IPS-20b (cell line): ENCODE data around the gene RCAN3.
"Not testable (repeated sequence)": the region's sequence is repeated elsewhere in the genome, so short reads cannot be mapped to it uniquely, and the experiment has no call there.

Source experiments
- H3K27ac ChIP-seq: one replicate; pipeline ENCODE4 v1.5.1; 2013; ENCODE audit warnings: low read length
- H3K27me3 ChIP-seq: 2 replicates; pipeline ENCODE4 v1.6.1; 2013; ENCODE audit warnings: mild to moderate bottlenecking, low read length, inconsistent platforms; ENCODE audit not compliant: insufficient read depth
- H3K36me3 ChIP-seq: 2 replicates; pipeline ENCODE4 v1.6.1; 2013; ENCODE audit warnings: low read depth, mild to moderate bottlenecking, inconsistent platforms, low read length, moderate library complexity; ENCODE audit not compliant: insufficient read depth
- H3K4me1 ChIP-seq: 2 replicates; pipeline ENCODE4 v1.6.1; 2013; ENCODE audit warnings: mild to moderate bottlenecking, control low read depth, inconsistent platforms, low read length, moderate library complexity; ENCODE audit not compliant: insufficient read depth
- H3K4me3 ChIP-seq: 2 replicates; pipeline ENCODE4 v1.5.1; 2013; ENCODE audit warnings: mild to moderate bottlenecking, low read length, inconsistent platforms
- H3K9ac ChIP-seq: 2 replicates; pipeline ENCODE4 v1.6.1; 2013; ENCODE audit warnings: low read depth, mild to moderate bottlenecking, inconsistent platforms, low read length, moderate library complexity
- H3K9me3 ChIP-seq: 2 replicates; pipeline ENCODE4 v1.6.1; 2013; ENCODE audit warnings: mild to moderate bottlenecking, low read depth, low read length, inconsistent platforms; ENCODE audit not compliant: insufficient read depth

The RCAN3 gene

GRCh38 chr1:24502709-24503058, at the start of gene RCAN3:
Gene RCAN3, plus strand, starts transcription at chr1:24502836. Its CDS starts 11,537 bp downstream, at chr1:24514373.
- H3K9me3 ChIP-seq, result no peaks in the 10 kb centered on the region
- H3K36me3 ChIP-seq, result no peaks in the 10 kb centered on the region
- H3K27me3 ChIP-seq, result peaks cover 21% of the 10 kb centered on the region; the same call in 1 of the 2 replicates
- H3K27ac ChIP-seq, result no peak within 1 kb of the TSS
- peak within 1 kb of the TSS; percentile 85 for H3K4me3 ChIP-seq
- H3K9ac ChIP-seq, result peak within 1 kb of the TSS; percentile 74; the same call in 1 of the 2 replicates
- peaks cover 19% of the 10 kb centered on the region; the same call in 1 of the 2 replicates for H3K4me1 ChIP-seq

GRCh38 chr1:24452922-24453485, 49.6 kb upstream of the RCAN3 start:
- Histone ChIP-seq H3K4me3 (no peak overlapping the region), H3K27me3 (no peaks in the 10 kb centered on the region), H3K9me3 (no peaks in the 10 kb centered on the region), H3K36me3 (no peaks in the 10 kb centered on the region), H3K27ac (no peak overlapping the region), H3K9ac (no peak overlapping the region), H3K4me1 (no peaks in the 10 kb centered on the region)

- Histone ChIP-seq H3K9ac (no peak overlapping the region), H3K27me3 (no peaks in the 10 kb centered on the region), H3K9me3 (no peaks in the 10 kb centered on the region), H3K27ac (no peak overlapping the region), H3K4me3 (no peak overlapping the region), H3K4me1 (no peaks in the 10 kb centered on the region), H3K36me3 (no peaks in the 10 kb centered on the region)
Measured at GRCh38 chr1:24454673-24455072, 48.0 kb upstream of the RCAN3 start.

- Histone ChIP-seq H3K9ac (no peak overlapping the region), H3K9me3 (no peaks in the 10 kb centered on the region), H3K27ac (no peak overlapping the region), H3K27me3 (no peaks in the 10 kb centered on the region), H3K4me3 (no peak overlapping the region), H3K36me3 (no peaks in the 10 kb centered on the region), H3K4me1 (no peaks in the 10 kb centered on the region)
Measured at GRCh38 chr1:24455272-24455671, 47.4 kb upstream of the RCAN3 start.

- Histone ChIP-seq H3K9me3 (no peaks in the 10 kb centered on the region), H3K4me1 (no peaks in the 10 kb centered on the region), H3K9ac (no peak overlapping the region), H3K36me3 (no peaks in the 10 kb centered on the region), H3K27ac (no peak overlapping the region), H3K4me3 (no peak overlapping the region), H3K27me3 (no peaks in the 10 kb centered on the region)
Measured at GRCh38 chr1:24457866-24458265, 44.8 kb upstream of the RCAN3 start.

- no peak overlapping the region for H3K27ac ChIP-seq
- no peaks in the 10 kb centered on the region for H3K9me3 ChIP-seq
- no peak overlapping the region for H3K9ac ChIP-seq
- no peaks in the 10 kb centered on the region for H3K36me3 ChIP-seq
- peaks cover 14% of the 10 kb centered on the region for H3K4me1 ChIP-seq
- no peak overlapping the region for H3K4me3 ChIP-seq
- no peaks in the 10 kb centered on the region for H3K27me3 ChIP-seq
Measured at GRCh38 chr1:24459551-24460266, 42.9 kb upstream of the RCAN3 start.

DNA sequence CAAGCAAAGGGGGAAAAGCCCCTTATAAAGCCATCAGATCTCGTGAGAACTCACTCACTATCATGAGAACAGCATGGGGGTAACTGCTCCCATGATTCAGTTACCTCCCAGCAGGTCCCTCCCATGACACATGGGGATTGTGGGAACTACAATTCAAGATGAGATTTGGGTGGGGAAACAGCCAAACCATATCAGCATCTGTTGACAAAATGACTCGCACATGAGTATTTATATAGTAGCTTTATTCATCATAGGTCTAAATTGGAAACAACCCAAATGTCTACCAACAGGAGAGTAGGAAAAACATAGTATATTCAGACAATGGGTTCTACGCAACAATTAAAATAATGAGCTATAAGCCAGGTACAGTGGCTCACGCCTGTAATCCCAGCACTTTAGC, 40.5 kb upstream of the RCAN3 start:
- not testable (repeated sequence) for H3K36me3 ChIP-seq, H3K27me3 ChIP-seq, H3K9me3 ChIP-seq, H3K9ac ChIP-seq, H3K4me3 ChIP-seq, H3K27ac ChIP-seq
- peaks cover 29% of the 10 kb centered on the region for H3K4me1 ChIP-seq

GRCh38 chr1:24463776-24464735, 38.6 kb upstream of the RCAN3 start:
- H3K36me3 ChIP-seq, result no peaks in the 10 kb centered on the region
- no peaks in the 10 kb centered on the region for H3K27me3 ChIP-seq
- no peaks in the 10 kb centered on the region for H3K9me3 ChIP-seq
- peak overlapping the region; percentile 68; the same call in 1 of the 2 replicates for H3K9ac ChIP-seq
- H3K27ac ChIP-seq, result peak overlapping the region; percentile 29
- peak overlapping the region; percentile 65 for H3K4me3 ChIP-seq
- H3K4me1 ChIP-seq, result peaks cover 29% of the 10 kb centered on the region

- peak overlapping the region; percentile 65 for H3K4me3 ChIP-seq
- no peaks in the 10 kb centered on the region for H3K36me3 ChIP-seq
Measured at GRCh38 chr1:24465099-24465498, 37.5 kb upstream of the RCAN3 start.

GRCh38 chr1:24465638-24466037, 37.0 kb upstream of the RCAN3 start:
- Histone ChIP-seq H3K9ac (no peak overlapping the region; the same call in 1 of the 2 replicates), H3K27ac (peak overlapping the region; percentile 33), H3K27me3 (no peaks in the 10 kb centered on the region), H3K36me3 (no peaks in the 10 kb centered on the region), H3K4me3 (no peak overlapping the region), H3K9me3 (no peaks in the 10 kb centered on the region), H3K4me1 (peaks cover 29% of the 10 kb centered on the region)

More at GRCh38 chr1:24465099-24465498, 37.5 kb upstream of the RCAN3 start:
- Histone ChIP-seq H3K27me3 (no peaks in the 10 kb centered on the region), H3K9me3 (no peaks in the 10 kb centered on the region), H3K4me1 (peaks cover 29% of the 10 kb centered on the region), H3K27ac (peak overlapping the region; percentile 13), H3K9ac (peak overlapping the region; percentile 32; the same call in 1 of the 2 replicates)

GRCh38 chr1:24468685-24469316, 33.8 kb upstream of the RCAN3 start:
- H3K27ac ChIP-seq, result no peak overlapping the region
- H3K4me1 ChIP-seq, result peaks cover 24% of the 10 kb centered on the region
- H3K36me3 ChIP-seq, result no peaks in the 10 kb centered on the region
- no peak overlapping the region for H3K4me3 ChIP-seq
- no peak overlapping the region for H3K9ac ChIP-seq
- H3K9me3 ChIP-seq, result no peaks in the 10 kb centered on the region
- no peaks in the 10 kb centered on the region for H3K27me3 ChIP-seq
